ENCODE data around the gene KDM1B.
"Not testable (repeated sequence)": the region's sequence is repeated elsewhere in the genome, so short reads cannot be mapped to it uniquely, and the experiment has no call there.

Gene KDM1B

GRCh38 chr6:18233770-18234169, 78.5 kb downstream of the KDM1B start:
- DNase-seq = not testable (repeated sequence)

GRCh38 chr6:18234564-18234963, 79.3 kb downstream of the KDM1B start:
- DNase-seq = no peak

DNA sequence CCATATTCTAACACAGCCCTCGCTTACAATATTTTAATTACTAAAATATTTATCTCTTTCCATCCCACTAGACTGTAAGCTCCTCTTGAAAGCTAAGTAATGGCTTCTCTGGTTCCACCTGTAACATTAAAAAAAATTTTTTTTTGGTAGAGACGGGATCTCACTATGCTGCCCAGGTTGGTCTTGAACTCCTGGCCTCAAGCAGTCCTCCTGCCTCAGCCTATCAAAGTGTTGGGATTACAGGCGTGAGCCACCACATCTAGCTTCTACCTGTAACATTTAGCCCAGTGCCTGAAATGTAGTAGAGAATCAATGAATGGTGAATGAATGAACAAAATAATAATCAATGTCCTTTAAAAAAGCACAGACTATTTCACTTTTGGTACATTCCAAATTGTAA, 80.3 kb downstream of the KDM1B start:
- no peak for DNase-seq

DNA sequence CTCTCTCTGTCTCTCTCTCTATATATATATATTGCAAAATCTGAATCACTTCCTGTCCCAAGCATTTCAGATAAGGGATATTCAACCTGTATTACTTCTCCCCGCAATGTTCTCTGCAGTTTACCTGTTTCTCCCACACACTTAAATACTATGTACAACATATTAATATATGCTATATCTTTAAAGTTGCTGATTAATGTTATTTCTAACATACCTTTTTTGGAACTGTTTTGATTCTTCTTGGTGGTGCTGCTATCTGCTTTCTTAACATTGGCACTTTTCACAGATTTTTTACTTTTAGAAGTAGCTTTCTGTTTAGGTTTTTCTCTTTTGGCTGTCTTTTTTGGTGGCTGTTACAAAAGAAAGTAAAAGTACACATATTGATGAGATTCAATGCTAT, 81.9 kb downstream of the KDM1B start:
- no peak for DNase-seq

DNA sequence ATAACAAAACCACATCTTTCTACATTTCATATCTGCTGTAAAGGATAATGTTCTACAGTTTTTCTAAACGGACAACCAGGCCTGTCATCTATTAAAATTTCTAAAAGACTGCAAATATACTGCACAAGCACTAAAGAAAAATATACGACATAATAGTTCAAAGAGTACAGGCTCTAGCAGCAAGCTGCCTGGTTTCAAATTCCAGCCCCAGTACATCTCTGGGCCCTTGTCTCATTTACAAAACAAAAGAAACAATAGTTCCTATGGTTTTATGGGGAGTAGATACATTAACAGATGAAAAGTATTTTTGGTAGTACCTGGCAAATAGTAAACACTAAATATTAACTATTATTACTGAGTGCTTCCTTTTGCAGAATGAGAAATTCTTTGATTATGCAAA, 85.0 kb downstream of the KDM1B start:
- no peak for DNase-seq

DNA sequence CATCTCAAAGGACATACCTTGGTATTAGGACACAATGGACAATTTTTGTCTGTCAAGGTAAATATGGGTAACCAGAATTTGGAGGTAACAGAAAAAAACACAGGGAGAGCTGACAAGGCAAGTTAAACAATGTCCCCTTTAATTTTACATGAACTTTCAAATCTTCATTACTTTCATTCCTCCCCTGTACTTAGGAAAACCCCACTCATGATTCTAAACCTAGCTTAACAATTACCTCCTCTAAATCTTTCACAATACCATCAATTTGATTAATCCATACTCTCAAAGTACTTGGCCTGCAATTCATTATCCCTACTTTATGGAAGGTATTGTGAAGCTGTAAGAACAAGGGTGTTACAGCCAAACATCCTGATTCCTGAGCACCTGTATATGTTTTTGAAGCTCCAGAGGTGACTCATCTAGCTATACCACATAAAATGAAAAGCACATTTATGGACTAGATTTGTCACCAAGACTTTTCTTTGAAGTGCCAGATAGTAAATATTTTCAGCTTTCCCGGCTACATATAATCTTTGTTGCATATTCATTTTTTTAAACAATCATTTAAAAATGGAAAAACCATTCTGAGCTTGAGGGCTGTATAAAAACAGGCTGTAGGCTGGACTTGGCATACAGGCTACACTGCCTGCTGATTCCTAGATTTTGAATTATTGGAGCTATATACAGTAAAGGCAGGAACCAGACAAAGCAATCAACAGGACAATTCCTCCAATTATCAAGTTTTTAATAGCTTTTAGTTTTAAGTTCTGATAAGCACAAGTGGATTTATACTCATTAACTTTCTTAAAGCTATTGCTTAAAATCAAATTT, 86.2 kb downstream of the KDM1B start:
- DNase-seq = no peak

DNA sequence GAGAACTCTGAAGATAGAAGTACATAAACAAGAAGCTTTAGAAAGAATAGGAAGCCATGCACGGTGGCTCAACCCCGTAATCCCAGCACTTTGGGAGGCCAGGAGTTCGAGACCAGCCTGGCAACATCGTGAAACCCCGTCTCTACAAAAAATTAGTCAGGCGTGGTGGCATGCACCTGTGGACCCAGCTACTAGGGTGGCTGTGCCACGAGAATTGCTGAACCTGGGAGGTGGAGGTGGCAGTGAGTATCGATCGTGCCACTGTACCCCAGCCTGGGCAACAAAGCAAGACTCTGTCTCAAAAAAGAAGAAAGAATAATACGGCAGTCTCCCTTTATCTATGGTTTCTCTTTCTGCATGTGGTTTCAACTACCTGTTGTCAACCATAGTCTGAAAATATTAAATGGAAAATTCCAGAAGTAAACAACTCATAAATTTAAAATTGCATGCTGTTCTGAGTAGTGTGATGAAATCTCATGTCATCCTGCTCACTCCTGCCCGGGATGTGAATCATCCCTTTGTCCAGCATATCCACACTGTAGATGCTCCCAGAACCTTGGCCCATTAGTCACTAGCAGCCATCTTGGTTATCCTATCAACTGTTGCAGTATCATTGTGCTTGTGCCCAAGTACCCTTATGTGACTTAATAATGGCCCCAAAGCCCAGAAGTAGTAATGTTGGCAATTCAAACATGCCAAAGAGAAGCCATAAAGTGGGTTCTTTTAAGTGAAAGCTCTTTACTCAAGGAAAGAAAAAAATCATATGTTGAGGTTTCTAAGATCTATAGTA, 87.0 kb downstream of the KDM1B start:
- no peak for DNase-seq

GRCh38 chr6:18243302-18243893, 88.2 kb downstream of the KDM1B start:
- DNase-seq = no peak

DNA sequence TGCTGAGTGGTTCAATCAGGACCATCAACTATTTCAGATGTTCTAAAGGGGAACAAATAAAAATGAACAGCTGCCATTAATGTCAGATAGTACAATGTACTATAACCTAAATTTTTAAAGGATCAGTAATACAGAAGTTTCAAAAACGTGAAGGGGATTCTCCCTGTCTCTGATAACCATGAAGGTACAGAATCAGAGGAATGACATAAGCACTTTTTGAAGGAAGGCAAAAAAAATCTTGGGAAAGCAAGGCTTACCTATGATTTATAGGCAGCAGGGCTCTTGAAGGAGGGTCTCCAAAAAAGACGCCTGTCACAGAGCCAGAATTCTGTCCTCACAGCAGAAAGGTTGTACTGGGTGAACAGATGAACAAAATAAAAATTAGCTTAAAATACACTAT, 89.0 kb downstream of the KDM1B start:
- DNase-seq = no peak

DNA sequence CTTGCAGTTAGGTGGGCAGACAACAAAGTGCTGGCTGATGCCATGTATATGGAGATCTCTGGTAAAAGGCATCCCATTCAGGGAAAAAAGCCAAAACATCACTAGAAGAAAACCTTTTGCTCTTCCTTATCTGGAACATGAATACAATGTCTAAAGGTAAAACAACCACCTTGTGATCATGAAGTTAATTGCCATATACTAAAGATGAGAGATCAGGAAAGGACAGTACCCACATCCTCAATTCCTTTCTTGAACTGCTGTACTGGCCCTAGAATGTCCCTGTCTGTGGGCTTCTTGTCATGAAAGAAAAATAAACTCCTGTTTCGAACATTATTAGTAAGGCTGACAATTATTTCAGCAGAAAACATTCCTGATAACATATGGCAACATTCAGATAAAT, 89.9 kb downstream of the KDM1B start:
- DNase-seq = no peak

DNA sequence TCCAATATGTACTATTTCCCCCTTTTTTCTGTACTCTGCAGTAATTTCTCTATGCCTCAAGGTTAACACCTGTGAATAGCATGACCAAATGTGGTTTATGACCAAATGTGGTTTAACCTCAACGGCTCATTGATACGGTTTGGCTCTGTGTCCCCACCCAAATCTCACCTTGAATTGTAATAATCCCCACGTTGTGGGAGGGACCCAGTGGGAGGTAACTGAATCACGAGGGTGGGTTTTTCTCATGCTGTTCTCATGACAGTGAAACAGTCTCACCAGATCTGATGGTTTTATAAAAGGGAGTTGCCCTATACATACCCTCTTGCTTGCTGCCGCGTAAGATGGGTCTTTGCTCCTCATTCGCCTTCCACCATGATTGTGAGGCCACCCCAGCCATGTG, 90.4 kb downstream of the KDM1B start:
- DNase-seq = no peak

DNA sequence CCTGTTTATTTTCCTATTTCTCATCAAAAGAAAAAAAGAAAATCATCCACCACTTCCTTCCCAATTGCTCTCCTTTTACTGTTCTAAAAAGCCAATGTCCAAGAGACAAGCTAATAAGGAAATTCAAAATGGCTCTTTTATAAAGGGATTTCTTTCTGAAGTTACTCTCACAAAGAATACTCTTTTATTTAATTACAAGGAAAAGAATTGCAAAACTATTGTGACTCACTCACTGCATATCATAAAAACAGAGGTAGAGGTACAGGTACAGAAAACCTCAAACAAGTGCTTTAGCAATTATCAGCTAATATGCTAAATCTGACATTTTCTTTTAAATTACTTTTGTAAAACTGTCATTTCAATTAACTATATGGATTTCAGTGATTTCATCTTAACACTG, 91.0 kb downstream of the KDM1B start:
- DNase-seq = no peak

GRCh38 chr6:18247002-18247401, 91.8 kb downstream of the KDM1B start:
- no peak for DNase-seq

DNA sequence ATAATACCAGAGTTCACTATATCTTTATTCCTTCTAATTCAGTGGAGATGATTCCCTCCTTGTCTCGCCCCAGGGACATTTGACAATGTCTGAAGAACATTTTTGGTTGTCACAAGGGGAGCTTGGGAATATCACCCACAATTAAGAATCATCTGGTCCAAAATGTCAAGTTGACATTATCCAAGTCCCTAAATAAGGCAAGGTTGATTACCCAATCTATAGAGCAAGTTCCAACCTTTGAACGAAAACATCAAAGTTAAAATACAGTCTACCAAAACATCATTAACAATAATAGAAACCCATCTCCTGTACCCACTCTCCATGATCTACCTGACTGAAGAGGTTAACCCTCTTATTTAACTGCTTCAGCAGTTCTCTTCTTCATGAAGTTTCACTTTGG, 93.5 kb downstream of the KDM1B start:
- DNase-seq = no peak

- no peak for DNase-seq
Measured at GRCh38 chr6:18249271-18249670, 94.0 kb downstream of the KDM1B start.

DNA sequence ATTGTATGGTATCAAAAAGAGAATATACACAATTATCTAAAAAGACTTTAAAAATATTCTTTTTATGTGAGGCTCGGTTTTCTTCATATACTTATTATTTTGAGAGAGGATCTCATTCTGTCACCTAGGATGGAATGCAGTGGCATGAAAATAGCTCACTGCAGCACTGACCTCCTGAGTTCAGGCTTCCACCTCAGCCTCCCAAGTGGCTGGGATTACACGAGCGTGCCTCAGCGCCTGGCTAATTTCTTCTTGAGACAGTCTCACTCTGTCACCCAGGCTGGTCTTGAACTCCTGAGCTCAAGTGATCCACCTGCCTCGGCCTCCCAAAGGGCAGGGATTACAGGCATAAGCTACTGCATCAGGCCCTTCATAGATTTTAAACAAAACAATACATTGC, 98.4 kb downstream of the KDM1B start:
- DNase-seq = no peak

- DNase-seq = no peak
Measured at GRCh38 chr6:18254793-18255192, 99.6 kb downstream of the KDM1B start.

- no peak for DNase-seq
Measured at GRCh38 chr6:18259675-18260447, 104.6 kb downstream of the KDM1B start.

- DNase-seq = no peak
Measured at GRCh38 chr6:18260448-18261106, 105.4 kb downstream of the KDM1B start.

DNA sequence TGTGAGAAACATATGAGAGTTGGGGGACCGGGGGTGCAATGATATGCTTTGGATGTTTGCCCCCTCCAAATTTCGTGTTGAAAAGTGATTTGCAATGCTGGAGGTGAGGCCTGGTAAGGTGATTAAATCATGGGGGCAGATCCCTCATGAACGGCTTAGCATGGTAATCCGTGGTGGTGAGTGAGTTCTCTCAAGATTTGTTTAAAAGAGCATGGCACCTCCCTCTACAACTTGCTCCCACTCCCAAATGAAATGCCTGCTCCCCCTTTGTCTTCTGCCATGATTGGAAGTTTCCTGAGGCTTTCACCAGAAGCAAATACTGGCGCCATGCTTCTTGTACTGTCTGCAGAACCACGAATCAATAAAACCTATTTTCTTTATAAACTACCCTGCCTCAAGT, 106.7 kb downstream of the KDM1B start:
- DNase-seq = no peak

Measured in amygdala (tissue), 56 donors.